NCI-H1694 treated with DMSO at 0.1 percent for 48 hours (cell line): ENCODE results near the gene TDP1.

Experiments
- DNase-seq: peaks from one replicate; lab custom pipeline; 2025; lab: John Stamatoyannopoulos, UW

Gene TDP1

GRCh38 chr14:89955745-89956660 lies at the start of gene TDP1:
TDP1 (plus strand) TSS chr14:89955927; CDS start chr14:89963115, 7,188 bp downstream.
- peak; percentile 99 for DNase-seq

GRCh38 chr14:89906000-89906399 lies 49.7 kb upstream of the TDP1 start:
- no peak for DNase-seq

DNA sequence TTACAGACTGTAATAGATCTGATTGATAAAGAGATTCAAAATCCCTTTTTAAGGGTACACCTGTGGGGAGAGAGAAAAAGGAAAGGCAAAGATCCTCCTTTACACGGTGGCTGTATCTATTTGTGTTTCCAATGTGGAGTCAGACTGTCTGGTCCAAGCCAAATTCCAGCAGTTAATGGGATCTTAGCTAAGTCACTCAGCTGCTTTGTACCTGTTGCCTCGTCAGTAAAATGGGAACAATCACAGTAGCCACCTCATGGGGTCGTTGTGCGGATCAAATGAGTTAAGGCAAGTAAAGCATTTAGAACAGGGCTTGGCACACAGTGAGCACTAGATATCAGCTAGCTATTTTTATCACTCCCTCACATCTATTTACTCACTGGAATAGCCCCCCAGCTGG lies 48.1 kb upstream of the TDP1 start:
- no peak for DNase-seq

GRCh38 chr14:89908712-89909450 lies 46.8 kb upstream of the TDP1 start:
- DNase-seq = peak; percentile 54

- DNase-seq = no peak
Observed at GRCh38 chr14:89909586-89909985, 46.1 kb upstream of the TDP1 start.

GRCh38 chr14:89910691-89911009 lies 45.1 kb upstream of the TDP1 start:
- DNase-seq = no peak

DNA sequence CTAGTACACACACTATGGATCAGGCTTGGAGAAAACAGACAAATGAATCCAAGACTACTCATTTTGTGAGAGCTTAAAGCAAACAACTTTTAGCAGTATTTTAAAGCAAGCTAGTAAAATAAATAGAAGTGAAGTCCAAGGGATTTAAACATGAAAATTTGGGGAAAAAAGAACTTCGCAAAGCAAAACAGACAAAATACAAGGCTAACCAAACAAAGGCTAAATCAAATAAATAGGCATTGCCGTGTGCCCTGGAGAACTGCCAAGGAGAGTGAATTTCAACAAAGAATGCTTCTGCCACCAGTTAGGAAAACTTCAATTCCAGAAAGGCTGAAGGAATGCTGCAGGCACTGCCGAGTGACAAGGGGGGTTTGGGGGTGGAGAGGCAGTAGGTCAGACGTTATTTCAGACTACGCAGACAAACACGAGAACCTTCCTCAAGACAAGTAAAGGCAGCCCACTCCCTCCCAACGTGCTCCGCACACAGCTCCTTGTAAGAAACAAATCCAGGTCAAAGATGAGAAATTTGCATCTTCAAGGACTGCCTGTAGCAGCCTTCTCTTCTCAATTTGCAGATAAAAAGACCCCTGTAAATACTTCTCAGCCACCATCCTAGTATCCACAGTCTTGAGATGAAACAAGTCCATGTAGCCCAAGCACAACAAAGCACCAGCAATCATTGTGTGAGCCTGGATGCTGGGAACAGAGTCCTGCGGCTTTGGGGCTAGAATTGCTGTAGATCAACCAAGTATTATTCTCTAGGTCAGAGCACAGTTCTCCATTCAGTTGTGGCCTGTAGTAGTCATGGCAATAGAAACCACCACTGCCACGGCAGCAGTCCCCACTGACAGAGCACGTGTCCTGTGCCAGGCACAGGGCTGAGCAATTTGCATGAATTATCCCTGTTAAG lies 44.5 kb upstream of the TDP1 start:
- DNase-seq = no peak

- DNase-seq = no peak
Observed at GRCh38 chr14:89912221-89912620, 43.5 kb upstream of the TDP1 start.

DNA sequence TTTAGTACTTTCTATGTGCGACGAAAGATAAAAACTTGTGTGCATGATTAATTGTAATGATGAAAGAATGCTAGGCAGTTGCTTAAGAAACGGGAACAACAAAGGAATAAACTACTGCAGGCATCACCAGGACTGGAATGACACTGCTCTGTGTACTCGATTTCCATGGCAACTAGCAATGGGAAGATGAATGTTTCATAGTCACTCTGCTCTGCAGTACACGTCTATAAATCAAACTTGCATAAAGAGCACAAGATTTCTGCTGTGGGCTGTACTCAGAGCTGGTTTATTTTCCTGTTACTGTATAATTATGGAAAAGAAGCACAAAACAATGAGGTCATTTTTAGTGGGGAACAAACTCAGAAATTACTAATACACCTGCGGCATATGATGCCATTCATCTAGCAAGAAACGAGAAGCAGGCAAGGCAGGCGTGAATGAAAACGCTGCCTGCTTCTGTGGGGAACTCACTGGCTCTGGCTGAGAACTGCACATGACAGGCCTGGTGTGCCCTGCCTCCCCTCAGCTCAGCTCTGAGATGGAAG lies 43.0 kb upstream of the TDP1 start:
- DNase-seq = peak; percentile 43

DNA sequence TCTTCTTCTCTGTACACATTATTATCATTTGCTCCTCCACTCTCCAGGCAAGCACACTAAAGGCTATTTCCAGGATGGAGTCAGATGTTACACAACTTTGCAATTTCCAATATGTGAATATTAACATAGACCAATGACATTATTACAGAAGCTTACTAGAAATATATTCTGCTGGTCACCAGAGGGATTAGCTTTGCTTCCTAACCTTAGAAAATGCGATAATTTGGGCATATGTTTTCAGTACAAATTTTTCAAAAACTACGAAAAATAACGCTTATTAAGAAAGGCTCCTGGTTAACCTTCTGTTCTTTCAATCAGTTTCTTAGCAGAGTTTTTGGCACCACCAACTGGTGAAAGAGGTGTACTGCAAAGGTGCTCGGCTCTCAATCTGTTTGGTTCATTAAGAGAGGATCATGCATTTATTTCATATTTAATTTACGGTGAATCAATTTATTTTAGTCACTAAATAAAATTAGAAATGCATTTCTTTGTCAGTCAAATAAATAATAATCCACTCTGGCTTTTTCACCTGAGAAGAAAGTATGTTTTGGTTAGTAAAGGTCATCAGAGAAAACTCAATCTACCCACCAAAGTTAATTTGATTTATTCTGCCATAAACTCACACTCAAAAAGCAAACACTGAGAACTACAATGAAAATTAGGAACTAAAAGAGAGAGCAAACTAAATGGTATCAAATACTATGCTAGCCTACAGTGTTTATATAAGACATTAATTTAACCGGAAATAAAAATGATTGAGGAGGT lies 40.4 kb upstream of the TDP1 start:
- DNase-seq = peak; percentile 86

DNA sequence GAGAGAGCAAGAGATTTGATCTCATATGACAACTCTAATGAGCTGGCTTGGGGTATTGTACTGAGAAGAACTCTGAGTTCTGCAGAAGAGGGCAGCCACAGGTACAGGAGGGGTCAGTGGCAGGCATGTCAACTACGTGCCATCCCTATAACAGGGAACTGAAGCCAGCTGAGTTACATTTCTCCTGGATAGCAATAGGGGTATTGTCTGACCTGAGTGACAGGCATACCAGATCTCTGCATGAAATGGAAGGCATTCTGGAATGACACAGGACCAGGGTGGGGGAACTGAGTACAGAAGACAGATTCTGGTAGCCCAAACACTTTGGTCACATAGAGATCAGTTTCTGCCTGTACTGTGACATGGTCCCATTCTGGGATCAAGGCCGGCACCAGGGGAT lies 37.0 kb upstream of the TDP1 start:
- DNase-seq = no peak

GRCh38 chr14:89920056-89920455 lies 35.7 kb upstream of the TDP1 start:
- DNase-seq = no peak

DNA sequence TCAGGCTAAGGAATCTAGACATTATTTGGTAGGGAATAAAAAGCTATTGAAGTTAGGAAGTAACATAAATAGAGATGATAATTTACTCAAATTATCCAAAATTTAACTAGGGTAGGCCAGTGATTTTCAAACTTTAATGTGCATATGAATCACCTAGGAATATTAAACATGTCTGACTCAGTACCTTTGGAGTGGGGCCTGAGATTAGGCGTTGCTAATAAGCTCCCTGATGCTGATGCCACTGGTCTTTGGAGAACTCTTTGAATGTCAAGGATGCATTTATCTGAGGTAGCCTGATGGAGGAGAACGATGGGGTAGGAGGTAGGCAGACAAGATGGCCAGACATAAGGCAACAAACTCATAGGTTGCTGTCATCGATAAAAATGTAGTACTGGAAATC lies 34.4 kb upstream of the TDP1 start:
- DNase-seq = no peak

DNA sequence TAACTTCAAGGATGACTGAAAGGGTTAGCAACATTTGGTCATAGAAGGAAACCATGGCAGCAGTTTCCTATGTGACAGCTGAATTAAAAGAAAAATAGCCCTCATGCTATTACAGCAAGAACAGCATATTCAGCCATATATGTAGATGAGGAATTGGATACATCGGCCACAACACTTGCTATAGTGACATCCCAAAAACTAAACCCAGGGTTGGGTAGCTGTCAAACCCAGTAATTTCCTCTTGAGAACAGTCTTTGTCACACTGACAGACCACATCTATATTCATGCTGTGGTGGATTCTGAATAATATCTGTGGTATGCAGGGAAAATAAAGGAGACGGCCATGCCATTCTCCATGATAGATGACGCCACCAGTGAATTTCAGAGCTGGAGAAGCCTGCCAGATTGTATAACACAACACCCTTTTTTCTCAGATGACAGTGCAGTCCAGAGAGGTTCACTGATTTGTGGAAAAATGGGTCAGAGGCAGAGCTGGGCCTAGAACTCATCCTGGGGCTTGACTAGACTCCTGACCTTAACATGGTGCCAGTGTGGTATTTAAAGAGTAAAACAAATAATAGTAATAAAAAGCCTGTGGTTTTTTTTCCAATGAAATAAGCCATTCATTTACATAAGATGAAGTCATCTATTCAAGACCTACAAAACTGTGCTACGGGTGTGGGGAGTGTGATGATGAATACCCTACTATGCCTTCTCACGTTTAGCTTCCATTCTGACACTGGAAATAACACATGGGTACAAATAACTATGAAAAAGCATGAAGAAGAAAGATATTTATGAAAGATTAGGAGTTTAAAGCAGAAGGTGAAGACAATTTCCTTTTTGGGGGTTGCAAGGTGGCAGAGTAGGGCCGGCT lies 33.5 kb upstream of the TDP1 start:
- DNase-seq = no peak

- DNase-seq = peak; percentile 40
Observed at GRCh38 chr14:89924268-89924667, 31.5 kb upstream of the TDP1 start.

DNA sequence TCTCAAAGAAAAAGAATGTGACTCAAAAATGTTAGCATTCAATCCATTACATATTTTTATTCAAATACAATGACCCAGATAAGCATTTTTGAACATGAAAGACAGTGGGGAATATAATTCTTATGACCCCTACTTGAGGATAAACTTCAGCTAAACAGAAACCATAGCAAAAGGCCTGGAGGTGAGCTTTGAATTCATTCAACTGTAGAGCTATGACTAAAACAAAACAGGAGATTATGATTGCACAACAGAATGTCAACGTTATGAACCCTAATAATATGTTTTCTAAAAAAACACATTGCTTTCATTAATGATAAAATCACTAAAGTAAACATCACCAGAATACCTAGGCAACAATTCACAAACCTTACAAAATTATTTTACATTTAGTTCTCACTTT lies 29.0 kb upstream of the TDP1 start:
- DNase-seq = no peak

DNA sequence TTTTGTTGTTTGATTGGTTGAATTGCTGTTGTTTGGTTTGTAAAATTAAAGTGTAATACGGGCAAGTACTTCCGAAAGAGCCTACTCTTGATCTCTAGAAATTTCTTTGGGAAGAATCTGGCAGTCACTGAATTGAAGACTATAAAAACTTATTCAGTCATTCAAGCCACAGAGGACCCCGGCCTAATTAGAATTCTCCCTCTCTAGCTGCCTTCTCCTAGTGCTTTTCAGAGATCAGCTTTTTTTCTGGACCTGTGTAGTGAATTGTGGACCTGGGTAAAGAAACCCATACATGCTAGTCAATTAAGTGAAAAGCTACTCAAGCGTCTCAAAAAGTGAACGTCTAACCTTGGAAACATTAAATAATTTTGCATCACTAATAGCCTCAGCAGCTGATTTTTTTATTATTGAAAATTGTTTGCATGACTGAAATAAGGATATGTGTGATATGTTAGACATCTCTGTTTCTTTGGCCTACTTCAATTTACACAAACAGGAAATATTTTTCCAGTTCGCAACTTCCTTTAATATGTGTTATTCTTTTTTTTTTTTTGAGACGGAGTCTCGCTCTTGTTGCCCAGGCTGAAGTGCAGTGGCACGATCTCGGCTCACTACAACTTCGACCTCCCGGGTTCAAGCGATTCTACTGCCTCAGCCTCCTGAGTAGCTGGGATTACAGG lies 28.4 kb upstream of the TDP1 start:
- no peak for DNase-seq

- DNase-seq = no peak
Observed at GRCh38 chr14:89933002-89933401, 22.7 kb upstream of the TDP1 start.

- DNase-seq = no peak
Observed at GRCh38 chr14:89936654-89937185, 19.0 kb upstream of the TDP1 start.
